WERI-Rb-1 (cell line): ENCODE measurements around the gene CCDC85C.
A peak's percentile ranks its signal among the peaks of the same experiment; 100 is the strongest.

Experiments used
- DNase-seq: peaks from one replicate; pipeline ENCODE4 v3.0.0-alpha.2; 2020
- H3K27ac ChIP-seq: fragments of 250-450 bp; sonication (Bioruptor Pico); 2 replicates; pipeline ENCODE4 v1.5.1; 2020; ENCODE audit warnings: mild to moderate bottlenecking, moderate library complexity
- H3K27me3 ChIP-seq: fragments of 250-450 bp; sonication (Bioruptor Pico); 2 replicates; pipeline ENCODE4 v1.5.1; 2021; ENCODE audit warnings: mild to moderate bottlenecking, low read depth, moderate library complexity; ENCODE audit not compliant: insufficient read depth, severe bottlenecking
- H3K36me3 ChIP-seq: fragments of 250-450 bp; sonication (Bioruptor Pico); 2 replicates; pipeline ENCODE4 v1.5.1; 2020; ENCODE audit warnings: mild to moderate bottlenecking, moderate library complexity
- H3K4me3 ChIP-seq: 2 replicates; pipeline ENCODE4 v1.5.1; 2011; ENCODE audit warnings: low read depth, mild to moderate bottlenecking, control low read depth, low read length
- H3K9me3 ChIP-seq: fragments of 250-450 bp; sonication (Bioruptor Pico); 2 replicates; pipeline ENCODE4 v1.5.1; 2021; ENCODE audit warnings: mild to moderate bottlenecking, moderate library complexity; ENCODE audit not compliant: severe bottlenecking
- CTCF ChIP-seq: IDR thresholded peaks from 2 replicates; pipeline ENCODE4 v1.5.1; 2011; ENCODE audit warnings: low read depth, mild to moderate bottlenecking, control low read depth, inconsistent platforms, low read length

CCDC85C gene

GRCh38 chr14:99538733-99539132 is 65.3 kb downstream of the CCDC85C start:
- H3K27ac ChIP-seq: peak overlapping the region; percentile 45
- no peak for TF ChIP-seq CTCF
- DNase-seq: peak; percentile 44
- H3K36me3 ChIP-seq: peaks cover 13% of the 10 kb centered on the region
- H3K9me3 ChIP-seq: no peaks in the 10 kb centered on the region
- no peak overlapping the region for H3K4me3 ChIP-seq
- no peaks in the 10 kb centered on the region for H3K27me3 ChIP-seq

- Histone ChIP-seq H3K27me3 (no peaks in the 10 kb centered on the region), H3K27ac (peak overlapping the region; percentile 45), H3K4me3 (no peak overlapping the region), H3K36me3 (peaks cover 17% of the 10 kb centered on the region), H3K9me3 (no peaks in the 10 kb centered on the region)
- peak; percentile 47; the same call in 1 of the 2 replicates for TF ChIP-seq CTCF
- no peak for DNase-seq
Measured at GRCh38 chr14:99538275-99538674, 65.7 kb downstream of the CCDC85C start.

GRCh38 chr14:99537399-99537798 is 66.6 kb downstream of the CCDC85C start:
- H3K27ac ChIP-seq: no peak overlapping the region
- no peak for DNase-seq
- peaks cover 20% of the 10 kb centered on the region for H3K36me3 ChIP-seq
- no peaks in the 10 kb centered on the region for H3K9me3 ChIP-seq
- H3K4me3 ChIP-seq: no peak overlapping the region
- no peak for TF ChIP-seq CTCF
- no peaks in the 10 kb centered on the region for H3K27me3 ChIP-seq

GRCh38 chr14:99535908-99536778 is 67.9 kb downstream of the CCDC85C start:
- Histone ChIP-seq H3K27me3 (no peaks in the 10 kb centered on the region), H3K9me3 (no peaks in the 10 kb centered on the region), H3K36me3 (peaks cover 20% of the 10 kb centered on the region), H3K27ac (peak overlapping the region; percentile 10; the same call in 1 of the 2 replicates), H3K4me3 (no peak overlapping the region)
- DNase-seq: no peak
- no peak for TF ChIP-seq CTCF

- Histone ChIP-seq H3K27ac (no peak overlapping the region; the same call in 1 of the 2 replicates), H3K9me3 (no peaks in the 10 kb centered on the region), H3K4me3 (no peak overlapping the region), H3K36me3 (peaks cover 23% of the 10 kb centered on the region), H3K27me3 (no peaks in the 10 kb centered on the region)
- TF ChIP-seq CTCF: no peak
- DNase-seq: no peak
Measured at GRCh38 chr14:99535448-99535847, 68.6 kb downstream of the CCDC85C start.
